Mucosa of descending colon (tissue), 3 donors: ENCODE results near the gene DNAH7. TPM values are rescaled to one million over a fixed set of nuclear protein-coding genes. Genes with fewer than 3 reads are reported as not detected.

ENCODE experiments used
- ATAC-seq: fragments of 200-7000 bp; cut with Tn5 transposase; one replicate; pipeline ENCODE4 v1.9.1; 2020; ENCODE audit warnings: mild to moderate bottlenecking, moderate library complexity
- DNase-seq, 3 donors: peaks; one replicate each; pipeline ENCODE4 v3.0.0-alpha.2; 2020
- H3K36me3 ChIP-seq: fragments of 200-600 bp; one replicate; pipeline ENCODE4 v1.8.0; 2021; ENCODE audit warnings: low read depth, mild to moderate bottlenecking
- H3K4me1 ChIP-seq: fragments of 200-600 bp; one replicate; pipeline ENCODE4 v1.8.0; 2021; ENCODE audit warnings: low read depth, mild to moderate bottlenecking
- H3K4me3 ChIP-seq: fragments of 200-600 bp; one replicate; pipeline ENCODE4 v1.8.0; 2021; ENCODE audit warnings: mild to moderate bottlenecking
- H3K9me3 ChIP-seq: fragments of 200-600 bp; one replicate; pipeline ENCODE4 v1.8.0; 2021; ENCODE audit warnings: mild to moderate bottlenecking
- CTCF ChIP-seq: fragments of 200-600 bp; IDR thresholded peaks from one replicate; pipeline ENCODE4 v1.8.0; 2022; ENCODE audit warnings: antibody characterized with exemption, mild to moderate bottlenecking
- intact Hi-C, 2 donors: fragments of 100-400 bp; cut with DNase I in 1 of 2; cut with micrococcal nuclease in 1 of 2; formaldehyde crosslinking; loops; one replicate each; pipeline versions ENCODE4 v1.11.0 to v1.11.1; 2022; cut with DNase I, micrococcal nuclease
- total RNA-seq, 3 donors: library from RNA; stranded (reverse); fragmentation: NEBNext Ultra II Directional in 2 of 3; extraction: Animal tissue kit (Norgen Biotek cat#: 25700) in 2 of 3; gene quantifications; one replicate each; pipeline versions ENCODE4 v1.2.1 to v1.2.4, GENCODE V29; 2021 to 2023
- donor health status: DM: no; HTN: no; CAD: no; lungs with moderate emphysema.
- donor health status: DM: no; HTN: no; CAD: no.
- donor health status: DM: no; HTN: yes; CAD: no.

The DNAH7 gene
- total RNA-seq, 3 donors from 2014 or later = 3.0 to 9.3 (median 5.5) TPM

- no peaks in the 10 kb centered on the region for H3K4me1 ChIP-seq
- no peak overlapping the region for H3K4me3 ChIP-seq
- DNase-seq (no peak), ATAC-seq (no peak)
- intact Hi-C loops = no loop called here
- TF ChIP-seq CTCF = no peak
- H3K36me3 ChIP-seq = no peaks in the 10 kb centered on the region
- no peaks in the 10 kb centered on the region for H3K9me3 ChIP-seq
Measured at GRCh38 chr2:196076778-196077568, 8.3 kb upstream of the DNAH7 start.

DNA sequence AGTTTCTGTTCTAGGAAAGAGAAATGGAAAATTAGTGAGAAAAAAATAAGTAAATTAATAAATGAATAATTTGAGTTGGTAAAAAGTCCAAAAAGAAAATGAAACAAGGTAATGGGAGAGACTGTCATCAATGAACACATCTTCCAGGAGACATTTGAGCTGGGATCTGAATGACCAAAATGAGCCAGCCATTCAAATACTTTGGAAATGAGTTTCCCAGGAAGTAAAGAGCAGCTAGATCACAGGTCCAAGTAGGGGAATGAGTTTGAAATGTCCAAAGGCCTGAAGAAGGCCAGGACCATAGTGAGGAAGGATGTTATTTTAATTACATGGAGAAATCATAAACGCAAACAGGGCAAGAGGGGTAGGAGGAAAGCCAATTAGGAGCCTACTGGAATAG, 6.6 kb upstream of the DNAH7 start:
- H3K4me1 ChIP-seq = no peaks in the 10 kb centered on the region
- TF ChIP-seq CTCF = no peak
- H3K9me3 ChIP-seq = no peaks in the 10 kb centered on the region
- ATAC-seq = no peak
- no peak for DNase-seq
- no peak overlapping the region for H3K4me3 ChIP-seq
- H3K36me3 ChIP-seq = no peaks in the 10 kb centered on the region
- intact Hi-C loops = no loop called here

DNA sequence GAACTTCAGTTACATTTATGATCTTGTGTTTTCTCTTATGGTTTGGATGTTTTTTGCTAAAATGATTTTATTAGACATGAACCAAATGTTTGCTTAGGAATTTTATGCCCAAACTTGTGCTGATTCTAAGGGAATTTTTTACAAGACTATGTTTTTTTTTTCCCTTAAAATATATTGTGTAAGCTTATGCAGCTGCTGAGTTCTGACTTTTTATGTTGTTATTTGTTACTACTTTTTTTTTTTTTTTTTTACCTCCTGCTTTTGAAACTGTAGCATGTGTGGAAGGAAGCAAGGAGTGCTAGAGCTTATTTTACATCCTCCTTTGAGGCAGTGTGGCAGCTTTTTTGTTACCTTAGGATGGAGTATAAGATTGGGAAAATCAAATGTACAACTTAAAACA, 6.0 kb upstream of the DNAH7 start:
- ATAC-seq (no peak), DNase-seq (no peak)
- TF ChIP-seq CTCF = no peak
- H3K9me3 ChIP-seq = no peaks in the 10 kb centered on the region
- no peak overlapping the region for H3K4me3 ChIP-seq
- no peaks in the 10 kb centered on the region for H3K4me1 ChIP-seq
- no peaks in the 10 kb centered on the region for H3K36me3 ChIP-seq
- intact Hi-C loops = no loop called here

DNA sequence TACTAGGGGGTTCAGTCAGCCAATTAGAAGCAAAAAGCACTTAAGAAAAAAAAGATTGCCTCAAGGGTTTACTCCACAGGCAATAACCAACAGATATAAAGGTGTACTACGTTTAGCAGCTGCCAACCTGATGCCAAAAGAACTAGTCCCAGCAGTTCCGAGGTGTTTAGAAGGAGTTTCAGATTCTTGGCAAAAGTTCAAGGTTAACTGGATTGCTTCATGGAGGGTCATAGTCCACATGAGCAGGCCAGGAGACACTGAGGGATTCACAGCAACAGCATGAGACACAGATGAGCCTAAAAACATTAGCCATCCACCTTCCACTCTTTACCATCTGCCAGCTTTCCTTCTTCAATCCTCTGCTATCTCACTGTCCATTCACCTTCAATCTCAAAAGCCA, 4.9 kb upstream of the DNAH7 start:
- Histone ChIP-seq H3K36me3 (no peaks in the 10 kb centered on the region), H3K9me3 (no peaks in the 10 kb centered on the region), H3K4me1 (no peaks in the 10 kb centered on the region), H3K4me3 (no peak overlapping the region)
- ATAC-seq (peak; percentile 35), DNase-seq (peak in 1 of 3 donors; percentile 49)
- intact Hi-C loops = no loop called here
- no peak for TF ChIP-seq CTCF

GRCh38 chr2:196067088-196067382, 1.6 kb downstream of the DNAH7 start:
- intact Hi-C loops = loop anchor here in 1 of 2 donors (5.0 kb wide), 1 partner anchor 405 kb away; no protein-coding TSS in a partner anchor
- ATAC-seq (no peak), DNase-seq (no peak)
- H3K36me3 ChIP-seq = no peaks in the 10 kb centered on the region
- H3K4me1 ChIP-seq = peaks cover 6% of the 10 kb centered on the region
- no peaks in the 10 kb centered on the region for H3K9me3 ChIP-seq
- no peak overlapping the region for H3K4me3 ChIP-seq
- TF ChIP-seq CTCF = no peak
